HepG2 (cell line): Measurements from ENCODE around the gene MARCHF9. TPM values are rescaled to one million over a fixed set of nuclear protein-coding genes. Genes with fewer than 3 reads are reported as not detected.

Source experiments
- ARNT2 ChIP-seq: sonication (generic); formaldehyde crosslinking; IDR thresholded peaks from 2 replicates; pipeline ENCODE4 v1.8.0; 2022; ENCODE audit warnings: mild to moderate bottlenecking, low read depth, missing genetic modification reagents, moderate library complexity
- BCLAF1 ChIP-seq: fragments of 450-650 bp; IDR thresholded peaks from 2 replicates; pipeline ENCODE4 v1.6.1; 2017; ENCODE audit warnings: mild to moderate bottlenecking
- CBX5 ChIP-seq: sonication (generic); formaldehyde crosslinking; IDR thresholded peaks from 2 replicates; pipeline ENCODE4 v1.4.0; 2020; ENCODE audit warnings: missing genetic modification reagents, borderline replicate concordance
- CREM ChIP-seq, 2 experiments: sonication (generic) in 1 of 2; formaldehyde crosslinking in 1 of 2; IDR thresholded peaks; 2 replicates each; pipeline versions ENCODE4 v1.4.0 to v1.6.1; 2016 to 2020; ENCODE audit warnings: antibody characterized with exemption in 1 of 2, mild to moderate bottlenecking in 1 of 2, missing genetic modification reagents in 1 of 2
- MTA1 ChIP-seq: sonication (generic); formaldehyde crosslinking; IDR thresholded peaks from 2 replicates; pipeline ENCODE4 v1.4.0; 2020; ENCODE audit warnings: missing genetic modification reagents, mild to moderate bottlenecking, borderline replicate concordance
- PHF5A ChIP-seq: IDR thresholded peaks from one replicate; pipeline ENCODE4 v1.6.1; 2018; ENCODE audit warnings: low read depth, missing genetic modification reagents; ENCODE audit not compliant: unreplicated experiment
- RAD51 ChIP-seq: fragments of 450-650 bp; IDR thresholded peaks from 2 replicates; pipeline ENCODE4 v1.6.1; 2016; ENCODE audit warnings: borderline replicate concordance
- ZBTB33 ChIP-seq: sonication (generic); formaldehyde crosslinking; IDR thresholded peaks from 2 replicates; pipeline ENCODE4 v1.4.0; 2020; ENCODE audit warnings: missing genetic modification reagents
- ZBTB40 ChIP-seq, 2 experiments: fragments of 450-650 bp in 1 of 2; sonication (generic) in 1 of 2; formaldehyde crosslinking in 1 of 2; IDR thresholded peaks; 2 replicates each; pipeline versions ENCODE4 v1.6.1 to v1.8.0; 2016 to 2022; ENCODE audit warnings: antibody characterized with exemption in 1 of 2, mild to moderate bottlenecking in 1 of 2, missing genetic modification reagents in 1 of 2
- ZNF331 ChIP-seq: sonication (generic); formaldehyde crosslinking; IDR thresholded peaks from 2 replicates; pipeline ENCODE4 v1.4.0; 2020; ENCODE audit warnings: missing genetic modification reagents
- ZNF335 ChIP-seq: sonication (generic); formaldehyde crosslinking; IDR thresholded peaks from 2 replicates; pipeline ENCODE4 v1.4.0; 2020; ENCODE audit warnings: missing genetic modification reagents
- ZNF501 ChIP-seq: sonication (generic); formaldehyde crosslinking; IDR thresholded peaks from 2 replicates; pipeline ENCODE4 v1.5.1; 2020; ENCODE audit warnings: mild to moderate bottlenecking, moderate library complexity, missing genetic modification reagents
- ZNF652 ChIP-seq: IDR thresholded peaks from 2 replicates; pipeline ENCODE4 v1.6.1; 2016; ENCODE audit warnings: low read depth, borderline replicate concordance
- polyA plus RNA-seq, 8 experiments: library from polyadenylated mRNA; depleted of rRNA in 3 of 8; stranded (reverse) in 7 of 8; unstranded in 1 of 8; fragments of >200 nt; fragmentation: Illumina TruSeq in 4 of 8; extraction: Trizol in 4 of 8; gene quantifications; 2 replicates each; pipeline versions ENCODE4 v1.2.1 to v1.2.3, GENCODE V29; 2011 to 2016; ENCODE audit warnings: low read depth in 4 of 8, missing spikeins in 1 of 8, mixed read lengths in 1 of 8; ENCODE audit not compliant: insufficient read depth in 1 of 8
- total RNA-seq, 5 experiments: library from RNA; depleted of rRNA; stranded (reverse); fragments of >200 nt; fragmentation: Illumina TruSeq; extraction: Trizol; gene quantifications; 2 replicates each; pipeline ENCODE4 v1.2.3, GENCODE V29; 2016; ENCODE audit warnings: low read depth in 1 of 5

Gene MARCHF9
- total and polyA plus RNA-seq, 2 of the 13 experiments (the other 11 are each of a cell fraction or from before 2014, with no cell fraction given) = 5.7 to 9.6 TPM

- TF ChIP-seq ZBTB33 (CRISPR knock-in tag) (peak; percentile 96), CREM (IDR thresholded peaks at IDR 0.05) (no peak), CREM (CRISPR knock-in tag; IDR thresholded peaks at IDR 0.05) (no peak), ZNF335 (no peak), ZNF652 (no peak), ZNF331 (CRISPR knock-in tag) (0 out of 2 replicates have a peak, but pooled peaks have one; percentile 12), CBX5 (CRISPR knock-in tag) (0 out of 2 replicates have a peak, but pooled peaks have one; percentile 20), ZBTB40 (IDR thresholded peaks at IDR 0.05) (no peak), ZBTB40 (CRISPR knock-in tag; IDR thresholded peaks at IDR 0.05) (no peak), BCLAF1 (no peak), MTA1 (CRISPR knock-in tag) (peak; percentile 32; the same call in 1 of the 2 replicates), RAD51 (no peak), ARNT2 (CRISPR knock-in tag) (peak; percentile 55; the same call in 1 of the 2 replicates), ZNF501 (CRISPR knock-in tag) (0 out of 2 replicates have a peak, but pooled peaks have one; percentile 35), PHF5A (no peak)
These were observed 1.8 kb downstream of the MARCHF9 start (continued) for GRCh38 chr12:57756406-57757341.
